Measurements from ENCODE around the gene KSR2.

- no peak for TF ChIP-seq CTCF (conservative IDR thresholded peaks at IDR 0.05; ENCODE audit: low read depth, low read length)
- no peak for TF ChIP-seq POLR2A (IDR thresholded peaks at IDR 0.05; ENCODE audit: low read depth, low read length)
- no peak for TF ChIP-seq CEBPB (IDR thresholded peaks at IDR 0.05; ENCODE audit: low read depth, low read length)
- no peak for TF ChIP-seq USF2 (IDR thresholded peaks at IDR 0.05; ENCODE audit: low read depth, low read length)
- no peak for TF ChIP-seq RAD21 (IDR thresholded peaks at IDR 0.05; ENCODE audit: low read length)
- no peak for TF ChIP-seq RCOR1 (IDR thresholded peaks at IDR 0.05; ENCODE audit: insufficient replicate concordance, low read length)
- TF ChIP-seq CHD1 (IDR thresholded peaks at IDR 0.05; ENCODE audit: low read depth, low read length) = no peak
- TF ChIP-seq ELK1 (IDR thresholded peaks at IDR 0.05; ENCODE audit: borderline replicate concordance, low read depth, low read length) = no peak
- TF ChIP-seq MAFK (IDR thresholded peaks at IDR 0.05; ENCODE audit: low read depth, low read length) = no peak
Measured at GRCh38 chr12:117865505-117865904, 103.3 kb downstream of the KSR2 start.

Measured in IMR-90 (cell line).